ENCODE measurements around the gene MRGPRE. TPM values are rescaled to one million over a fixed set of nuclear protein-coding genes. Genes with fewer than 3 reads are reported as not detected.

MRGPRE gene
- total and polyA plus RNA-seq, 4 donors = 0.23 TPM; not detected in 3

- no peak overlapping the region for H3K27ac ChIP-seq (ENCODE audit: low read depth in 1 of 2, low read length in 2 of 2)
- no peak for DNase-seq (ENCODE audit: low spot score)
- H3K9ac ChIP-seq (ENCODE audit: low read depth in 1 of 2, low read length in 2 of 2) = no peak overlapping the region
- no peak for TF ChIP-seq CTCF (IDR thresholded peaks at IDR 0.05; ENCODE audit: low read depth, low read length, missing input control)
- no peak for TF ChIP-seq FOXA1 (IDR thresholded peaks at IDR 0.05)
- no peak for TF ChIP-seq RXRA (IDR thresholded peaks at IDR 0.05)
- TF ChIP-seq NR2F2 (IDR thresholded peaks at IDR 0.05) = no peak
- no peak for TF ChIP-seq REST (IDR thresholded peaks at IDR 0.05)
- TF ChIP-seq FOXA2 (IDR thresholded peaks at IDR 0.05) = no peak
- TF ChIP-seq HNF4A (conservative IDR thresholded peaks at IDR 0.05) = no peak
- TF ChIP-seq JUND (IDR thresholded peaks at IDR 0.05) = no peak
- TF ChIP-seq ATF3 (IDR thresholded peaks at IDR 0.05) = no peak
- TF ChIP-seq YY1 (IDR thresholded peaks at IDR 0.05) = no peak
- H3K27me3 ChIP-seq (ENCODE audit: control insufficient read depth in 4 of 4, insufficient read depth in 4 of 4, low read length in 3 of 4) = peaks cover 0 to 10% (median 1%) of the 10 kb centered on the region in 4 donors
- WGBS = 84% methylated on average over 8 of the region's 8 CpGs
- H3K9me3 ChIP-seq (ENCODE audit: control insufficient read depth in 4 of 4, low read length in 3 of 4) = no peaks in the 10 kb centered on the region
- peaks cover 0 to 5% (median 2%) of the 10 kb centered on the region in 4 donors for H3K4me1 ChIP-seq (ENCODE audit: control insufficient read depth in 4 of 4, insufficient read depth in 4 of 4, low read length in 3 of 4)
- H3K4me3 ChIP-seq (ENCODE audit: low read depth in 1 of 3, low read length in 3 of 3) = no peak overlapping the region
- H3K36me3 ChIP-seq (ENCODE audit: control insufficient read depth in 4 of 4, insufficient read depth in 3 of 4, low read depth in 1 of 4, low read length in 3 of 4) = no peaks in the 10 kb centered on the region
These were observed 25.9 kb downstream of the MRGPRE start for GRCh38 chr11:3206156-3206921.

- Histone ChIP-seq H3K4me1 (ENCODE audit: control insufficient read depth in 4 of 4, insufficient read depth in 4 of 4, low read length in 3 of 4) (peaks cover 0 to 5% (median 2%) of the 10 kb centered on the region in 4 donors), H3K36me3 (ENCODE audit: control insufficient read depth in 4 of 4, insufficient read depth in 3 of 4, low read depth in 1 of 4, low read length in 3 of 4) (no peaks in the 10 kb centered on the region), H3K9me3 (ENCODE audit: control insufficient read depth in 4 of 4, low read length in 3 of 4) (no peaks in the 10 kb centered on the region), H3K27me3 (ENCODE audit: control insufficient read depth in 4 of 4, insufficient read depth in 4 of 4, low read length in 3 of 4) (peaks cover 0 to 14% (median 1%) of the 10 kb centered on the region in 4 donors), H3K9ac (ENCODE audit: low read depth in 1 of 2, low read length in 2 of 2) (no peak overlapping the region), H3K4me3 (ENCODE audit: low read depth in 1 of 3, low read length in 3 of 3) (no peak overlapping the region), H3K27ac (ENCODE audit: low read depth in 1 of 2, low read length in 2 of 2) (no peak overlapping the region)
- no peak for DNase-seq (ENCODE audit: low spot score)
- 44% methylated on average over 16 of the region's 16 CpGs for WGBS
- TF ChIP-seq YY1 (IDR thresholded peaks at IDR 0.05) = no peak
- no peak for TF ChIP-seq JUND (IDR thresholded peaks at IDR 0.05)
- TF ChIP-seq HNF4A (conservative IDR thresholded peaks at IDR 0.05) = peak; percentile 27 to 63
- no peak for TF ChIP-seq EGR1 (IDR thresholded peaks at IDR 0.05; ENCODE audit: low read depth in 2 of 2)
These were observed 26.7 kb downstream of the MRGPRE start for GRCh38 chr11:3205261-3206155.
